HL-60 (cell line): Measurements from ENCODE around the gene ZNF345.
A peak's percentile ranks its signal among the peaks of the same experiment; 100 is the strongest.

Experiments
- DNase-seq, 2 experiments: peaks; one replicate each; pipeline ENCODE4 v3.0.0-alpha.2; 2010 to 2020; ENCODE audit warnings: low read depth in 1 of 2, low spot score in 1 of 2
- H3K27ac ChIP-seq: fragments of 250-450 bp; sonication (Bioruptor Pico); replicated peaks from 2 replicates; pipeline ENCODE4 v1.5.1; 2020; ENCODE audit warnings: mild to moderate bottlenecking, moderate library complexity
- H3K27me3 ChIP-seq: fragments of 250-450 bp; sonication (Bioruptor Pico); 2 replicates; pipeline ENCODE4 v1.5.1; 2021; ENCODE audit warnings: mild to moderate bottlenecking, moderate library complexity; ENCODE audit not compliant: insufficient read depth, poor library complexity, severe bottlenecking
- H3K4me3 ChIP-seq: replicated peaks from 2 replicates; pipeline ENCODE4 v1.5.1; 2011; ENCODE audit warnings: mild to moderate bottlenecking, control low read depth, low read length; ENCODE audit not compliant: insufficient read depth
- CTCF ChIP-seq: IDR thresholded peaks from one replicate; pipeline ENCODE4 v1.5.1; 2011; ENCODE audit warnings: low read length, control low read depth, inconsistent platforms; ENCODE audit not compliant: insufficient read depth
- GABPA ChIP-seq: IDR thresholded peaks from 2 replicates; pipeline ENCODE4 v1.6.1; 2012; ENCODE audit warnings: low read depth
- POLR2AphosphoS5 ChIP-seq: IDR thresholded peaks from 2 replicates; pipeline ENCODE4 v1.6.1; 2012; ENCODE audit warnings: low read depth
- REST ChIP-seq: IDR thresholded peaks from 2 replicates; pipeline ENCODE4 v1.6.1; 2012; ENCODE audit warnings: low read depth; ENCODE audit not compliant: insufficient replicate concordance
- SPI1 ChIP-seq: IDR thresholded peaks from 2 replicates; pipeline ENCODE4 v1.6.1; 2012; ENCODE audit warnings: low read depth, mild to moderate bottlenecking, borderline replicate concordance

The ZNF345 gene

DNA sequence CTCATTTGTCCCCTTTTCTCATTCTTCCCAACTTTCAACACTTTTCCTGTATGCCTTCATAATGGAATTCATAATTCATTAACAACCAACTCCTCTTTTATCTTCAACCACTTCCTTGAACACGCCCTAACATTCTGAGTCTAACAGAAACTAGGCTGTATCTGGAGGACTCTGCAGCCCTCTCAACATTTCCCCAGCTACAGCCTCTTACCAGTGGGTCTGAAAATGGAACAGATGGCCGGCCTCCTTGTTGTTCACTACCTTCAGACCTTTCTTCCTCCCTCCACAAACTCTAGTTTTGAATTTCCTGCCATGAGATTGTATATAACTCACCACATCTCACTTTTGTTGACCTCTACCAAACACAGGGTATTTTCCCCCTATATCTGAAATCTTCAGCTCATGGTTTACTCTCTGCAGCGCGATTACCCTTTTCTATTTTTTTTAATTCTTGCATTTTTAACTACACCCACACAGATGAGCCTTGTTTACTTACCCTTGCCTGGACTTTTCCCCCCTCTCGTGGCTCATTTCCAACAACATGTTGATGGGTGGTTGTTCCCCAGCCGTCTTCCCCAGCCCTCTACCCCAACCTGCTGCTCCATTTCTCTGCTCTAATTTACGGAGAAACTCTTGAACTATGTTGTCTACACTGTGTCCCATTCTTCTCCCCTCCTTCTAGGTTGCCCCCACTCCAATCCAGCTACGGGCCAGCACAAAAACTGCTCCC, 13.3 kb upstream of the ZNF345 start:
- Histone ChIP-seq H3K27ac (peak overlapping the region; percentile 91), H3K27me3 (no peaks in the 10 kb centered on the region), H3K4me3 (peak overlapping the region; percentile 45)
- peak in 1 of 2 experiments; percentile 5 for DNase-seq
- TF ChIP-seq REST (no peak), CTCF (no peak), GABPA (no peak), SPI1 (no peak), POLR2AphosphoS5 (no peak)

DNA sequence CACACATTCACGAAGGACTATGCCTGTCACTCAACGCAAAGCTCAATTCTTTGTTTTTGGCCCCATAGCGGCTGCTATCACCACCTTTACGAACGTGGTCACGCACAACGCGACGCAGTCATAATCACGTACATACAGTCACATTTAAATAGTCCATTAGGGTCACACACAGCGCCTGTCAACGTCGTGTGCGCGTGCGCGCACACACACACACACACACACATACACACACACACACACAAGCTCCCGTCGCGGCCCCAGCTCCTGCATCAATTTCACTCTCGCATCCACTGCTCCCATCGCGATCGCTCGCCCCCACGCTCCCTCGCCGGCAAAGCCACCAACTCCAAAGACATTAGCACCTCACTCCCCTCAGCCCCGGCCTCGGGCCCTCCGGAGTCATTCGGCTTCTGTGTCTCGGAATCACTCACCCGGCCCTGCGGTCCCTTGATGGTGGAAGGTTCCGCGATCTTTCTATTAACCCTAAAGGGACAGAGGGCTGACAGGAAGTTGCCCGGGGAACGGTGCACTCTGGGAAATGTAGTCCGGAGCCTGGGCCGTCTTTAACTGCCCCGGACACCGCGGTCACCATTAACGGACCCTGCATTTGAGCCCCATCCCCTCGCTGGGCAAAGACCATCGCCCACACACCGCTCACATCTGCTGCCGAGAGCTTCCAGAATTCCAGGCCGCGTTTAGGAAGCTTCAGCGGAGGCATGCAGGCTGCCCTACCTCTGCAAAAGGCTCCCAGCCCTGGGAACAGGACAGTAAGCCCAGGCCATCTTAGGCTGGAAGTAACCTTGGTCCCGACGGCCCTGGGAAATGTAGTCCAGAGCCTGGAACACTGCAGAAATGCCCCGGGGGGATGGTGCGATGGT, 12.5 kb upstream of the ZNF345 start, which contains the start of gene ZNF790:
Gene ZNF790, minus strand, starts transcription at position 482 of the 878 bp plus-strand sequence. CDS start 12,768 bp downstream, outside the sequence.
- TF ChIP-seq GABPA (peak; percentile 90), CTCF (no peak), POLR2AphosphoS5 (peak; percentile 89), SPI1 (peak; percentile 38; the same call in 1 of the 2 replicates), REST (no peak)
- peak within 1 kb of the TSS; percentile 91 for H3K27ac ChIP-seq
- peak within 1 kb of the TSS; percentile 45 for H3K4me3 ChIP-seq
- peak; percentile 93 to 94 for DNase-seq
- no peaks in the 10 kb centered on the region for H3K27me3 ChIP-seq

GRCh38 chr19:36838784-36839324, 11.8 kb upstream of the ZNF345 start:
- no peak for TF ChIP-seq GABPA
- TF ChIP-seq SPI1, result no peak
- no peak for TF ChIP-seq CTCF
- TF ChIP-seq POLR2AphosphoS5, result no peak
- TF ChIP-seq REST, result no peak
- Histone ChIP-seq H3K27me3 (no peaks in the 10 kb centered on the region), H3K27ac (peak overlapping the region; percentile 91), H3K4me3 (peak overlapping the region; percentile 45)
- DNase-seq, result no peak
